Measurements from ENCODE around the gene DSTYK. TPM values are rescaled to one million over a fixed set of nuclear protein-coding genes. Genes with fewer than 3 reads are reported as not detected.

Gene DSTYK
- total RNA-seq, 1 donor from 2014 or later, result 8.1 TPM

- Histone ChIP-seq H3K4me1 (no peaks in the 10 kb centered on the region), H3K4me3 (no peak overlapping the region), H3K27me3 (no peaks in the 10 kb centered on the region), H3K36me3 (no peaks in the 10 kb centered on the region), H3K27ac (no peak overlapping the region), H3K9me3 (no peaks in the 10 kb centered on the region)
- no peak for DNase-seq (ENCODE audit: low spot score in 2 of 2)
- intact Hi-C loops (cut with DNase I), result no loop called here
- TF ChIP-seq, protein P1, sequence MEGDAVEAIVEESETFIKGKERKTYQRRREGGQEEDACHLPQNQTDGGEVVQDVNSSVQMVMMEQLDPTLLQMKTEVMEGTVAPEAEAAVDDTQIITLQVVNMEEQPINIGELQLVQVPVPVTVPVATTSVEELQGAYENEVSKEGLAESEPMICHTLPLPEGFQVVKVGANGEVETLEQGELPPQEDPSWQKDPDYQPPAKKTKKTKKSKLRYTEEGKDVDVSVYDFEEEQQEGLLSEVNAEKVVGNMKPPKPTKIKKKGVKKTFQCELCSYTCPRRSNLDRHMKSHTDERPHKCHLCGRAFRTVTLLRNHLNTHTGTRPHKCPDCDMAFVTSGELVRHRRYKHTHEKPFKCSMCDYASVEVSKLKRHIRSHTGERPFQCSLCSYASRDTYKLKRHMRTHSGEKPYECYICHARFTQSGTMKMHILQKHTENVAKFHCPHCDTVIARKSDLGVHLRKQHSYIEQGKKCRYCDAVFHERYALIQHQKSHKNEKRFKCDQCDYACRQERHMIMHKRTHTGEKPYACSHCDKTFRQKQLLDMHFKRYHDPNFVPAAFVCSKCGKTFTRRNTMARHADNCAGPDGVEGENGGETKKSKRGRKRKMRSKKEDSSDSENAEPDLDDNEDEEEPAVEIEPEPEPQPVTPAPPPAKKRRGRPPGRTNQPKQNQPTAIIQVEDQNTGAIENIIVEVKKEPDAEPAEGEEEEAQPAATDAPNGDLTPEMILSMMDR (IDR thresholded peaks at IDR 0.05), result no peak
These were observed 82.0 kb downstream of the DSTYK start for GRCh38 chr1:205129447-205130029.

- no peaks in the 10 kb centered on the region for H3K9me3 ChIP-seq
- intact Hi-C loops (cut with DNase I), result no loop called here
- no peak overlapping the region for H3K4me3 ChIP-seq
- no peaks in the 10 kb centered on the region for H3K27me3 ChIP-seq
- H3K27ac ChIP-seq, result no peak overlapping the region
- no peaks in the 10 kb centered on the region for H3K36me3 ChIP-seq
- TF ChIP-seq, protein P1 (IDR thresholded peaks at IDR 0.05), result no peak
- DNase-seq (ENCODE audit: low spot score in 2 of 2), result no peak
- H3K4me1 ChIP-seq, result peaks cover 1 to 2% of the 10 kb centered on the region in 2 donors
These were observed 83.5 kb downstream of the DSTYK start for GRCh38 chr1:205128050-205128449.

DNA sequence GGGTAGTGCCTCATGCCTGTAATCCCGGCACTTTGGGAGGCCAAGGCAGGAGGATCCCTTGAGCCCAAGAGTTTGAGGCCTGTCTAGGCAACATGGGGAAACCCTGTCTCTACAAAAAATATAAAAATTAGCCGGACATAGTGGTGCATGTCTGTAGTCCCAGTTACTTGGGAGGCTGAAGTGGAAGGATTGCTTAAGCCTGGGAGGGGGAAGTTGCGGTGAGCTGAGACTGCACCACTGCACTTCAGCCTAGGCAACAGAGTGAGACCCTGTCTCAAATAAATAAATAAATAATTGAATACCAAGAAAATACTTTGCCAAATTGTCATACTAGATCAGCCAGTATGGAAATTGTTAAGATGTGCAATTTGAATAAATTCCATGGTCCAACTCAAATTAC, 83.9 kb downstream of the DSTYK start:
- Histone ChIP-seq H3K4me1 (peaks cover 5% of the 10 kb centered on the region in 2 donors), H3K4me3 (no peak overlapping the region), H3K27ac (no peak overlapping the region), H3K27me3 (no peaks in the 10 kb centered on the region), H3K36me3 (no peaks in the 10 kb centered on the region), H3K9me3 (no peaks in the 10 kb centered on the region)
- DNase-seq (ENCODE audit: low spot score in 2 of 2), result no peak
- TF ChIP-seq, protein P1 (IDR thresholded peaks at IDR 0.05), result no peak
- intact Hi-C loops (cut with DNase I), result no loop called here

DNA sequence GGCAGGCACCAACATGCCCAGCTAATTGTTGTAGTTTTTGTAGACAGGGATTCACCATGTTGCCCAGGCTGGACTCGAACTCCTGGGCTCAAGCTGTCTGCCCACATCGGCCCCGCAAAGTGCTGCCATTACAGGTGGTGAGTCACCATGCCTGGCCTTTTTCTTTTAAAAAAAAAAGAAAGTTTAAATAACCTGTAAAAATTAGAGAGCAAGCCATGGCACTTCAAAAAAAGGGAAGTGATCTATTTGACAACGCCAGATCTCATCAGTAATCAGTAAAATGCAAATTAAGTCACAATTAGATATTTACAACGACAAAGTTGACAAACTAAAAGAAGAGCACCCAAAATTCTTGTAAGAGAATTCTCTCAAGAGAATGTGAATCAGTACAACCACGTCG, 86.8 kb downstream of the DSTYK start:
- H3K4me3 ChIP-seq, result no peak overlapping the region
- H3K27ac ChIP-seq, result no peak overlapping the region
- TF ChIP-seq, protein P1 (IDR thresholded peaks at IDR 0.05), result no peak
- peaks cover 17% of the 10 kb centered on the region in 2 donors for H3K4me1 ChIP-seq
- no peaks in the 10 kb centered on the region for H3K9me3 ChIP-seq
- H3K36me3 ChIP-seq, result no peaks in the 10 kb centered on the region
- H3K27me3 ChIP-seq, result no peaks in the 10 kb centered on the region
- intact Hi-C loops (cut with DNase I), result no loop called here
- DNase-seq (ENCODE audit: low spot score in 2 of 2), result no peak

DNA sequence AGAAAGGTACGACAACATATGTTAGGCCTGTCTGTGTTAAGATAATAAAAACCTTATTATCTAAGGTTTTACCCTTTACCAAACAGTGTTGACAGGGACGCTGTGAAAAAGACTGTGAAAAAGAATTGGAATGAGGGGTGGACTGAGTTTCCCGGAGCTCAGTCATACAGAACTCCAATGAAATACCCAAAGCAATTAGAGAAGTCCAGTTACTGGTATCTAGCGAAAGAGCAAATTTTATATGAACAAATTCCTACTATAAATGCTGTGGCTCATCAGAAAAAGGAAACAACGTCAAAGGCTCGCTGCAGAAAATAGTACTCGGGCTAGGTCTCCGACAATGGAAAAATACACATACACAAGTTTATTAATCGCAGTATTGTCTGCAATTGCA, 89.0 kb downstream of the DSTYK start:
- Histone ChIP-seq H3K4me1 (peaks cover 18% of the 10 kb centered on the region in 2 donors), H3K36me3 (peaks cover 0 to 10% of the 10 kb centered on the region in 2 donors), H3K9me3 (no peaks in the 10 kb centered on the region), H3K4me3 (peak overlapping the region; percentile 73 to 90), H3K27ac (peak overlapping the region; percentile 87 to 92), H3K27me3 (no peaks in the 10 kb centered on the region)
- intact Hi-C loops (cut with DNase I), result loop anchor here (1.0 kb wide), 1 partner anchor 89 kb away; the partner anchor contains the start of gene DSTYK
- TF ChIP-seq, protein P1 (IDR thresholded peaks at IDR 0.05), result no peak
- no peak for DNase-seq (ENCODE audit: low spot score in 2 of 2)
